IMR-90 (cell line): ENCODE data around the gene IL17B. TPM values are rescaled to one million over a fixed set of nuclear protein-coding genes. Genes with fewer than 3 reads are reported as not detected.

Experiments used
- ATAC-seq: fragments of 200-7000 bp; cut with Tn5 transposase; 2 replicates; pipeline ENCODE4 v1.9.1; 2020; ENCODE audit warnings: low read depth, mild to moderate bottlenecking, moderate library complexity
- BruUV-seq: library from RNA; stranded (reverse); fragments of 400-500 nt; replicated peaks from 2 replicates; lab custom pipeline; 2021; lab: Mats Ljungman, UMichigan
- CTCF ChIA-PET: fragments of 300-600 bp; formaldehyde crosslinking; extraction: SDS; loops from one replicate; lab custom pipeline; 2021; ENCODE audit warnings: antibody characterized with exemption; lab: Yijun Ruan, JAX
- POLR2A ChIA-PET: fragments of 300-600 bp; sonication (Branson Sonifier 250); formaldehyde crosslinking; loops from one replicate; lab custom pipeline; 2022; ENCODE audit warnings: antibody characterized with exemption; ENCODE audit not compliant: unreplicated experiment; lab: Charles Lee
- DNase-seq: peaks from one replicate; pipeline ENCODE4 v3.0.0; 2013
- H2AFZ ChIP-seq: replicated peaks from 2 replicates; pipeline ENCODE3; 2013; ENCODE audit warnings: low read length, mild to moderate bottlenecking; ENCODE audit not compliant: poor library complexity
- H2AK5ac ChIP-seq: 2 replicates; pipeline ENCODE4 v1.6.1; 2013; ENCODE audit warnings: low read depth, low read length, inconsistent platforms
- H2AK9ac ChIP-seq: replicated peaks from 2 replicates; pipeline ENCODE3; 2013; ENCODE audit warnings: mild to moderate bottlenecking, low read depth, low read length, moderate library complexity; ENCODE audit not compliant: poor library complexity
- H2BK120ac ChIP-seq: 2 replicates; pipeline ENCODE4 v1.6.1; 2013; ENCODE audit warnings: low read depth, low read length, inconsistent platforms
- H2BK15ac ChIP-seq: 3 replicates; pipeline ENCODE4 v1.6.1; 2013; ENCODE audit warnings: low read depth, low read length, inconsistent platforms
- H2BK20ac ChIP-seq: 2 replicates; pipeline ENCODE4 v1.6.1; 2013; ENCODE audit warnings: low read depth, mild to moderate bottlenecking, inconsistent platforms, low read length, moderate library complexity
- H2BK5ac ChIP-seq: 2 replicates; pipeline ENCODE4 v1.6.1; 2013; ENCODE audit warnings: mild to moderate bottlenecking, low read depth, low read length, inconsistent platforms; ENCODE audit not compliant: poor library complexity, severe bottlenecking
- H3K14ac ChIP-seq: replicated peaks from 2 replicates; pipeline ENCODE4 v1.6.1; 2013; ENCODE audit warnings: low read depth, low read length, inconsistent platforms
- H3K18ac ChIP-seq: 2 replicates; pipeline ENCODE4 v1.6.1; 2013; ENCODE audit warnings: low read depth, low read length, control low read depth
- H3K23ac ChIP-seq: 2 replicates; pipeline ENCODE4 v1.6.1; 2013; ENCODE audit warnings: low read depth, low read length, inconsistent platforms
- H3K27ac ChIP-seq: 2 replicates; pipeline ENCODE4 v1.5.1; 2013; ENCODE audit warnings: mild to moderate bottlenecking, control low read depth, low read length; ENCODE audit not compliant: insufficient read depth
- H3K27me3 ChIP-seq: 2 replicates; pipeline ENCODE4 v1.6.1; 2013; ENCODE audit warnings: low read length; ENCODE audit not compliant: control insufficient read depth, insufficient read depth
- H3K36me3 ChIP-seq: 2 replicates; pipeline ENCODE4 v1.6.1; 2013; ENCODE audit warnings: low read length, mixed read lengths; ENCODE audit not compliant: control insufficient read depth, insufficient read depth
- H3K4ac ChIP-seq: 2 replicates; pipeline ENCODE4 v1.6.1; 2013; ENCODE audit warnings: low read depth, low read length, inconsistent platforms
- H3K4me1 ChIP-seq: 2 replicates; pipeline ENCODE4 v1.6.1; 2013; ENCODE audit warnings: low read length, mixed read lengths; ENCODE audit not compliant: control insufficient read depth, insufficient read depth
- H3K4me2 ChIP-seq: 2 replicates; pipeline ENCODE4 v1.6.1; 2013; ENCODE audit warnings: low read depth, mild to moderate bottlenecking, control low read depth, low read length, moderate library complexity
- H3K4me3 ChIP-seq: 2 replicates; pipeline ENCODE4 v1.5.1; 2013; ENCODE audit warnings: low read depth, mild to moderate bottlenecking, control low read depth, low read length, moderate library complexity; ENCODE audit not compliant: insufficient read depth
- H3K56ac ChIP-seq: 2 replicates; pipeline ENCODE4 v1.6.1; 2013; ENCODE audit warnings: low read length, inconsistent platforms; ENCODE audit not compliant: insufficient read depth; ENCODE audit errors: extremely low read depth
- H3K79me1 ChIP-seq, 2 experiments: 2 replicates each; pipeline ENCODE4 v1.6.1; 2013; ENCODE audit warnings: low read length in 2 of 2, inconsistent platforms in 1 of 2, low read depth in 1 of 2
- H3K9ac ChIP-seq: 2 replicates; pipeline ENCODE4 v1.6.1; 2013; ENCODE audit warnings: low read depth, low read length, control low read depth
- H3K9me1 ChIP-seq: 2 replicates; pipeline ENCODE4 v1.6.1; 2013; ENCODE audit warnings: low read length, inconsistent platforms; ENCODE audit not compliant: insufficient read depth
- H3K9me3 ChIP-seq: 2 replicates; pipeline ENCODE4 v1.6.1; 2013; ENCODE audit warnings: low read length; ENCODE audit not compliant: control insufficient read depth, insufficient read depth
- H4K20me1 ChIP-seq: 2 replicates; pipeline ENCODE4 v1.6.1; 2013; ENCODE audit warnings: low read length, inconsistent platforms; ENCODE audit not compliant: insufficient read depth
- H4K5ac ChIP-seq: 2 replicates; pipeline ENCODE4 v1.6.1; 2013; ENCODE audit warnings: mild to moderate bottlenecking, low read depth, low read length, control low read depth
- H4K8ac ChIP-seq, 2 experiments: 2 replicates each; pipeline ENCODE4 v1.6.1; 2013; ENCODE audit warnings: low read depth in 2 of 2, low read length in 2 of 2, control low read depth in 1 of 2, inconsistent platforms in 1 of 2
- H4K91ac ChIP-seq: 2 replicates; pipeline ENCODE4 v1.6.1; 2013; ENCODE audit warnings: low read depth, low read length, inconsistent platforms; ENCODE audit not compliant: insufficient read depth
- BHLHE40 ChIP-seq: fragments of 150-350 bp; IDR thresholded peaks from 2 replicates; pipeline ENCODE4 v1.6.1; 2016; ENCODE audit warnings: mild to moderate bottlenecking, low read depth, low read length
- CHD1 ChIP-seq: IDR thresholded peaks from 2 replicates; pipeline ENCODE4 v1.6.1; 2012; ENCODE audit warnings: low read depth, low read length, improper control_type of control experiment
- MAZ ChIP-seq: IDR thresholded peaks from 2 replicates; pipeline ENCODE4 v1.6.1; 2012; ENCODE audit warnings: low read depth, mild to moderate bottlenecking, low read length, improper control_type of control experiment, moderate library complexity, borderline replicate concordance
- MXI1 ChIP-seq: IDR thresholded peaks from 2 replicates; pipeline ENCODE4 v1.6.1; 2012; ENCODE audit warnings: low read depth, mild to moderate bottlenecking, low read length, moderate library complexity, borderline replicate concordance
- POLR2A ChIP-seq: IDR thresholded peaks from 2 replicates; pipeline ENCODE4 v1.6.1; 2012; ENCODE audit warnings: mild to moderate bottlenecking, low read depth, low read length
- RAD21 ChIP-seq: IDR thresholded peaks from 2 replicates; pipeline ENCODE4 v1.6.1; 2012; ENCODE audit warnings: low read length, improper control_type of control experiment
- RCOR1 ChIP-seq: IDR thresholded peaks from 2 replicates; pipeline ENCODE4 v1.6.1; 2012; ENCODE audit warnings: mild to moderate bottlenecking, low read length, improper control_type of control experiment; ENCODE audit not compliant: insufficient replicate concordance
- RFX5 ChIP-seq: IDR thresholded peaks from 2 replicates; pipeline ENCODE4 v1.8.0; 2012; ENCODE audit warnings: low read depth, mild to moderate bottlenecking, low read length, moderate library complexity
- SMC3 ChIP-seq: fragments of 150-350 bp; IDR thresholded peaks from 2 replicates; pipeline ENCODE4 v1.6.1; 2016; ENCODE audit warnings: low read depth, mild to moderate bottlenecking, antibody characterized with exemption, low read length, moderate library complexity
- WGBS, 2 experiments: methylation state at CpG; one replicate each; pipeline versions ENCODE4 v1.1.5 to v1.1.7; 2013; ENCODE audit warnings: missing lambda C conversion rate in 2 of 2; ENCODE audit not compliant: insufficient read length in 1 of 2; ENCODE audit errors: extremely low coverage in 2 of 2; 5-methylcytosine and 5-hydroxymethylcytosine counted together
- dilution Hi-C: fragments of 300-500 bp; cut with HindIII; formaldehyde crosslinking; loops from one replicate; pipeline ENCODE4 v1.14.3; 2018; ENCODE audit warnings: low sequenced_read_pairs; ENCODE audit not compliant: unreplicated experiment
- in situ Hi-C: fragments of 300-500 bp; cut with MboI; formaldehyde crosslinking; loops from 3 replicates; pipeline ENCODE4 v1.14.3; 2019; ENCODE audit warnings: low sequenced_read_pairs, inconsistent platforms, mixed read lengths
- intact Hi-C: fragments of 100-400 bp; cut with micrococcal nuclease; formaldehyde crosslinking; loops from 2 replicates; pipeline ENCODE4 v1.10.0; 2022
- polyA plus RNA-seq, 3 experiments: library from polyadenylated mRNA; depleted of rRNA; stranded (reverse); fragments of >200 nt; gene quantifications; 2 replicates each; pipeline ENCODE4 v1.2.3, GENCODE V29; 2012; ENCODE audit warnings: low replicate concordance in 1 of 3
- total RNA-seq: library from RNA; depleted of rRNA; stranded (reverse); fragments of >200 nt; gene quantifications from 2 replicates; pipeline ENCODE4 v1.2.3, GENCODE V29; 2012
- TF ChIP-seq, protein P1 (sequence below): conservative IDR thresholded peaks from 2 replicates; pipeline ENCODE4 v1.5.1; 2012; ENCODE audit warnings: mild to moderate bottlenecking, low read depth, low read length, improper control_type of control experiment
- TF ChIP-seq, protein P2 (sequence below): fragments of 150-350 bp; IDR thresholded peaks from 2 replicates; pipeline ENCODE4 v1.6.1; 2017; ENCODE audit warnings: mild to moderate bottlenecking, antibody characterized with exemption, low read length, low read depth
- TF ChIP-seq, protein P3 (sequence below): fragments of 150-350 bp; IDR thresholded peaks from 2 replicates; pipeline ENCODE4 v1.6.1; 2016; ENCODE audit warnings: low read depth, mild to moderate bottlenecking, low read length, moderate library complexity, borderline replicate concordance

Gene IL17B
- total and polyA plus RNA-seq, 2 of the 4 experiments (the other 2 are of a cell fraction) = 0.31 TPM; not detected in 1

DNA sequence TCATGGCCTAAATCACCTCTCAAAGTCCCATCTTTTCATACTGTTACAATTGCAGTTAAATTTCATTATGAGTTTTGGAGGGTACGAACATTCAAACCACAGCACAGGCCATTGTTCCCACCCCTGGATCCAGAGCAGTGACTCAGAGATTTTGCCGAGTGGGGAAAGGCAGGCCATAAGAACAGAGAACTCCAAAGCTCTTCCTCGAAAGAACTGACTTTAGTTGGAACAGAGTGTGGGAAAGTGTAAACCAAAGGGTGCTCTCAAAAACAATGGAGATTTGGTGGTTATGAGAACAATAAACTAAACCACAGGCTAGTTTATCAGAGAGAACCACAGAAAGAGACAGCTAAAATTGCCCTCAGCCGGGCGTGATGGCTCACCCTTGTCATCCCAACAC lies 53.2 kb downstream of the IL17B start:
- no peak overlapping the region for H3K27ac ChIP-seq
- no peak overlapping the region for H2AFZ ChIP-seq
- no CpG with 5 or more reads among the region's 5 CpGs for WGBS, 2 experiments
- intact Hi-C loops (no loop called here), in situ Hi-C loops (no loop called here), dilution Hi-C loops (no loop called here)
- no peak overlapping the region for H3K9ac ChIP-seq
- no TSS peak for BruUV-seq
- no peak overlapping the region for H3K4me3 ChIP-seq
- peak overlapping the region; percentile 46; the same call in 1 of the 2 replicates for H3K18ac ChIP-seq
- 0 out of 2 replicates have a peak overlapping the region, but pooled peaks have one; percentile 27 for H3K14ac ChIP-seq
- no peaks in the 10 kb centered on the region for H3K27me3 ChIP-seq
- H3K9me3 ChIP-seq = no peaks in the 10 kb centered on the region
- no peak overlapping the region for H2AK5ac ChIP-seq
- H3K79me1 ChIP-seq = no peaks in the 10 kb centered on the region
- no peak overlapping the region for H2BK15ac ChIP-seq
- H3K9me1 ChIP-seq = peaks cover 3% of the 10 kb centered on the region; the same call in 1 of the 2 replicates
- H4K5ac ChIP-seq = no peak overlapping the region
- H4K91ac ChIP-seq = peak overlapping the region; percentile 22; the same call in 1 of the 2 replicates
- peak overlapping the region; percentile 44 for H2AK9ac ChIP-seq
- H2BK120ac ChIP-seq = peak overlapping the region; percentile 70; the same call in 1 of the 2 replicates
- H4K20me1 ChIP-seq = no peaks in the 10 kb centered on the region
- POLR2A ChIA-PET = no interaction called here
- H3K56ac ChIP-seq = no peak overlapping the region
- no peak overlapping the region; the same call in 1 of the 2 replicates for H2BK20ac ChIP-seq
- no peak overlapping the region for H3K4me2 ChIP-seq
- peak overlapping the region; percentile 22 for H2BK5ac ChIP-seq
- no peak for TF ChIP-seq POLR2A
- TF ChIP-seq CHD1 = no peak
- TF ChIP-seq, protein P1, sequence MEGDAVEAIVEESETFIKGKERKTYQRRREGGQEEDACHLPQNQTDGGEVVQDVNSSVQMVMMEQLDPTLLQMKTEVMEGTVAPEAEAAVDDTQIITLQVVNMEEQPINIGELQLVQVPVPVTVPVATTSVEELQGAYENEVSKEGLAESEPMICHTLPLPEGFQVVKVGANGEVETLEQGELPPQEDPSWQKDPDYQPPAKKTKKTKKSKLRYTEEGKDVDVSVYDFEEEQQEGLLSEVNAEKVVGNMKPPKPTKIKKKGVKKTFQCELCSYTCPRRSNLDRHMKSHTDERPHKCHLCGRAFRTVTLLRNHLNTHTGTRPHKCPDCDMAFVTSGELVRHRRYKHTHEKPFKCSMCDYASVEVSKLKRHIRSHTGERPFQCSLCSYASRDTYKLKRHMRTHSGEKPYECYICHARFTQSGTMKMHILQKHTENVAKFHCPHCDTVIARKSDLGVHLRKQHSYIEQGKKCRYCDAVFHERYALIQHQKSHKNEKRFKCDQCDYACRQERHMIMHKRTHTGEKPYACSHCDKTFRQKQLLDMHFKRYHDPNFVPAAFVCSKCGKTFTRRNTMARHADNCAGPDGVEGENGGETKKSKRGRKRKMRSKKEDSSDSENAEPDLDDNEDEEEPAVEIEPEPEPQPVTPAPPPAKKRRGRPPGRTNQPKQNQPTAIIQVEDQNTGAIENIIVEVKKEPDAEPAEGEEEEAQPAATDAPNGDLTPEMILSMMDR = no peak
- TF ChIP-seq, protein P2, sequence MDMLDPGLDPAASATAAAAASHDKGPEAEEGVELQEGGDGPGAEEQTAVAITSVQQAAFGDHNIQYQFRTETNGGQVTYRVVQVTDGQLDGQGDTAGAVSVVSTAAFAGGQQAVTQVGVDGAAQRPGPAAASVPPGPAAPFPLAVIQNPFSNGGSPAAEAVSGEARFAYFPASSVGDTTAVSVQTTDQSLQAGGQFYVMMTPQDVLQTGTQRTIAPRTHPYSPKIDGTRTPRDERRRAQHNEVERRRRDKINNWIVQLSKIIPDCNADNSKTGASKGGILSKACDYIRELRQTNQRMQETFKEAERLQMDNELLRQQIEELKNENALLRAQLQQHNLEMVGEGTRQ = no peak
- TF ChIP-seq RAD21 = no peak
- no peak for TF ChIP-seq RCOR1
- TF ChIP-seq BHLHE40 = no peak
- no peak for TF ChIP-seq RFX5
- no peak for TF ChIP-seq MAZ
- TF ChIP-seq, protein P3, sequence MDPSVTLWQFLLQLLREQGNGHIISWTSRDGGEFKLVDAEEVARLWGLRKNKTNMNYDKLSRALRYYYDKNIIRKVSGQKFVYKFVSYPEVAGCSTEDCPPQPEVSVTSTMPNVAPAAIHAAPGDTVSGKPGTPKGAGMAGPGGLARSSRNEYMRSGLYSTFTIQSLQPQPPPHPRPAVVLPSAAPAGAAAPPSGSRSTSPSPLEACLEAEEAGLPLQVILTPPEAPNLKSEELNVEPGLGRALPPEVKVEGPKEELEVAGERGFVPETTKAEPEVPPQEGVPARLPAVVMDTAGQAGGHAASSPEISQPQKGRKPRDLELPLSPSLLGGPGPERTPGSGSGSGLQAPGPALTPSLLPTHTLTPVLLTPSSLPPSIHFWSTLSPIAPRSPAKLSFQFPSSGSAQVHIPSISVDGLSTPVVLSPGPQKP = no peak
- no peak for TF ChIP-seq MXI1
- TF ChIP-seq SMC3 = no peak
- no peak overlapping the region for H3K23ac ChIP-seq
- H3K4ac ChIP-seq = no peak overlapping the region
- no peak for ATAC-seq
- peaks cover 7% of the 10 kb centered on the region for H3K4me1 ChIP-seq
- H4K8ac ChIP-seq = peak overlapping the region in 1 of 2 experiments; percentile 63; a peak in 2 of 4 replicates
- CTCF ChIA-PET = interaction anchor here (1.3 kb wide), 1 partner anchor 42 kb away, joined by 3 read pairs; no protein-coding TSS in a partner anchor
- DNase-seq = no peak
- H3K36me3 ChIP-seq = no peaks in the 10 kb centered on the region
